D721Med (cell line): Measurements from ENCODE around the gene SH3PXD2A.
A peak's percentile ranks its signal among the peaks of the same experiment; 100 is the strongest.
"Not testable (repeated sequence)": the region's sequence is repeated elsewhere in the genome, so short reads cannot be mapped to it uniquely, and the experiment has no call there.

ENCODE experiments used
- DNase-seq: peaks from one replicate; pipeline ENCODE4 v3.0.0; 2011; ENCODE audit warnings: low spot score; ENCODE audit not compliant: insufficient read length
- FAIRE-seq: peaks from 2 replicates; lab custom pipeline; 2011; peaks lifted over from hg19 to GRCh38; lab: Jason Lieb, UNC
- CTCF ChIP-seq: IDR thresholded peaks from 2 replicates; pipeline ENCODE4 v1.5.1; 2012; ENCODE audit warnings: mild to moderate bottlenecking, control low read depth; ENCODE audit not compliant: insufficient read depth; ENCODE audit errors: missing control alignments

The SH3PXD2A gene

GRCh38 chr10:103609231-103610082 is 245.9 kb downstream of the SH3PXD2A start:
- TF ChIP-seq CTCF, result no peak
- no peak for DNase-seq
- FAIRE-seq, result no peak

- not testable (repeated sequence) for DNase-seq, FAIRE-seq
Observed at GRCh38 chr10:103608056-103608455, 247.3 kb downstream of the SH3PXD2A start.

GRCh38 chr10:103607051-103607450 is 248.3 kb downstream of the SH3PXD2A start:
- not testable (repeated sequence) for FAIRE-seq, DNase-seq

- DNase-seq, FAIRE-seq: not testable (repeated sequence)
Observed at GRCh38 chr10:103606097-103606438, 249.3 kb downstream of the SH3PXD2A start.

- no peak for DNase-seq
- peak; percentile 38 for TF ChIP-seq CTCF
- FAIRE-seq, result no peak
Observed at GRCh38 chr10:103605359-103606096, 249.8 kb downstream of the SH3PXD2A start.

GRCh38 chr10:103603382-103603781 is 252.0 kb downstream of the SH3PXD2A start:
- DNase-seq (no peak), FAIRE-seq (no peak)
- no peak for TF ChIP-seq CTCF

GRCh38 chr10:103602852-103603155 is 252.6 kb downstream of the SH3PXD2A start:
- FAIRE-seq (no peak), DNase-seq (no peak)
- no peak for TF ChIP-seq CTCF

GRCh38 chr10:103602028-103602851 is 253.1 kb downstream of the SH3PXD2A start:
- DNase-seq (no peak), FAIRE-seq (no peak)
- no peak for TF ChIP-seq CTCF
